Measurements from ENCODE around the gene ARRB1.

Gene ARRB1

GRCh38 chr11:75246671-75247350 lies 104.7 kb downstream of the ARRB1 start:
- DNase-seq (ENCODE audit: low read depth) = no peak

GRCh38 chr11:75246006-75246670 lies 105.3 kb downstream of the ARRB1 start:
- DNase-seq (ENCODE audit: low read depth) = no peak

GRCh38 chr11:75245356-75246005 lies 106.0 kb downstream of the ARRB1 start:
- DNase-seq (ENCODE audit: low read depth) = no peak

- DNase-seq (ENCODE audit: low read depth) = no peak
Observed at GRCh38 chr11:75244052-75244814, 107.2 kb downstream of the ARRB1 start.

- DNase-seq (ENCODE audit: low read depth) = no peak
Observed at GRCh38 chr11:75242722-75243600, 108.5 kb downstream of the ARRB1 start.

GRCh38 chr11:75241906-75242644 lies 109.4 kb downstream of the ARRB1 start:
- no peak for DNase-seq (ENCODE audit: low read depth)

- peak; percentile 91 for DNase-seq (ENCODE audit: low read depth)
Observed at GRCh38 chr11:75241036-75241905, 110.2 kb downstream of the ARRB1 start.

- DNase-seq (ENCODE audit: low read depth) = no peak
Observed at GRCh38 chr11:75240311-75241035, 111.0 kb downstream of the ARRB1 start, which contains the start of gene TPBGL. Gene TPBGL, plus strand, starts transcription at chr11:75240774. Its CDS starts 276 bp downstream, at chr11:75241050.

GRCh38 chr11:75239531-75240290 lies 111.8 kb downstream of the ARRB1 start:
- DNase-seq (ENCODE audit: low read depth) = no peak

GRCh38 chr11:75238595-75239440 lies 112.6 kb downstream of the ARRB1 start:
- DNase-seq (ENCODE audit: low read depth) = no peak

- DNase-seq (ENCODE audit: low read depth) = no peak
Observed at GRCh38 chr11:75237050-75237449, 114.4 kb downstream of the ARRB1 start.

GRCh38 chr11:75236062-75236461 lies 115.4 kb downstream of the ARRB1 start:
- DNase-seq (ENCODE audit: low read depth) = no peak

- DNase-seq (ENCODE audit: low read depth) = no peak
Observed at GRCh38 chr11:75233754-75234172, 117.7 kb downstream of the ARRB1 start.

- DNase-seq (ENCODE audit: low read depth) = no peak
Observed at GRCh38 chr11:75230621-75231020, 120.8 kb downstream of the ARRB1 start.

- no peak for DNase-seq (ENCODE audit: low read depth)
Observed at GRCh38 chr11:75229466-75229865, 122.0 kb downstream of the ARRB1 start.

- DNase-seq (ENCODE audit: low read depth) = no peak
Observed at GRCh38 chr11:75225794-75226193, 125.7 kb downstream of the ARRB1 start.

GRCh38 chr11:75223954-75224643 lies 127.4 kb downstream of the ARRB1 start:
- no peak for DNase-seq (ENCODE audit: low read depth)

Measured in activated T-cell treated with anti-CD3 and anti-CD28 coated beads for 48 hours (primary cell).